ENCODE measurements around the gene ACTR1B.

DNA sequence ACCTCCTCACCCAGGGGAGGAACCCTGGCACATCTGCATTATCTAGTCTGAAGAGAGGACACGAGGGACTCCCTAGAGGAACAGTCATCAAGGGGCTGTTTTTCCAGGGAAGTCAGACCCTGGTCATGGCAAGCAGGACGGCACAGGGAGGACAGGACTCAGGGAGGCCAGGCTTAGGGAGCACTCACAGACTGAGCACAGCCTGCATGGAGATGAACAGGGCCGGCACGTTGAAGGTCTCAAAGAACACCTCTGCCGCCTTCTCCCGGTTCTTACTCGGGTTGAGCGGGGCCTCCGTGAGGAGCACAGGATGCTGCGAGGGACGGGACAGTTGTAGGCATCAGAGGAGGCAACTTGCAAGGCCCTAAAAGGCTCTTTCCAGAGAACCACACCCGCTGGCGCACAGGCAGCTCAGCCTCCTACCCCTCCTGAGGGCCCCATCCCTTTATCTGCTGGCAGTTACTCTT is 5.1 kb downstream of the ACTR1B start:
- TF ChIP-seq, protein P1, sequence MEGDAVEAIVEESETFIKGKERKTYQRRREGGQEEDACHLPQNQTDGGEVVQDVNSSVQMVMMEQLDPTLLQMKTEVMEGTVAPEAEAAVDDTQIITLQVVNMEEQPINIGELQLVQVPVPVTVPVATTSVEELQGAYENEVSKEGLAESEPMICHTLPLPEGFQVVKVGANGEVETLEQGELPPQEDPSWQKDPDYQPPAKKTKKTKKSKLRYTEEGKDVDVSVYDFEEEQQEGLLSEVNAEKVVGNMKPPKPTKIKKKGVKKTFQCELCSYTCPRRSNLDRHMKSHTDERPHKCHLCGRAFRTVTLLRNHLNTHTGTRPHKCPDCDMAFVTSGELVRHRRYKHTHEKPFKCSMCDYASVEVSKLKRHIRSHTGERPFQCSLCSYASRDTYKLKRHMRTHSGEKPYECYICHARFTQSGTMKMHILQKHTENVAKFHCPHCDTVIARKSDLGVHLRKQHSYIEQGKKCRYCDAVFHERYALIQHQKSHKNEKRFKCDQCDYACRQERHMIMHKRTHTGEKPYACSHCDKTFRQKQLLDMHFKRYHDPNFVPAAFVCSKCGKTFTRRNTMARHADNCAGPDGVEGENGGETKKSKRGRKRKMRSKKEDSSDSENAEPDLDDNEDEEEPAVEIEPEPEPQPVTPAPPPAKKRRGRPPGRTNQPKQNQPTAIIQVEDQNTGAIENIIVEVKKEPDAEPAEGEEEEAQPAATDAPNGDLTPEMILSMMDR (conservative IDR thresholded peaks at IDR 0.05; ENCODE audit: low read depth, low read length): no peak
- TF ChIP-seq EZH2 (IDR thresholded peaks at IDR 0.05; ENCODE audit: borderline replicate concordance, low read depth, low read length, poor library complexity, severe bottlenecking): no peak

Data from A673 (cell line).